Amygdala (tissue), 56 donors: Measurements from ENCODE around the gene PLXDC1.

ENCODE experiments used
- DNase-seq, 56 donors: peaks; one replicate each; lab custom pipeline; 2025; lab: John Stamatoyannopoulos, UW

The PLXDC1 gene

DNA sequence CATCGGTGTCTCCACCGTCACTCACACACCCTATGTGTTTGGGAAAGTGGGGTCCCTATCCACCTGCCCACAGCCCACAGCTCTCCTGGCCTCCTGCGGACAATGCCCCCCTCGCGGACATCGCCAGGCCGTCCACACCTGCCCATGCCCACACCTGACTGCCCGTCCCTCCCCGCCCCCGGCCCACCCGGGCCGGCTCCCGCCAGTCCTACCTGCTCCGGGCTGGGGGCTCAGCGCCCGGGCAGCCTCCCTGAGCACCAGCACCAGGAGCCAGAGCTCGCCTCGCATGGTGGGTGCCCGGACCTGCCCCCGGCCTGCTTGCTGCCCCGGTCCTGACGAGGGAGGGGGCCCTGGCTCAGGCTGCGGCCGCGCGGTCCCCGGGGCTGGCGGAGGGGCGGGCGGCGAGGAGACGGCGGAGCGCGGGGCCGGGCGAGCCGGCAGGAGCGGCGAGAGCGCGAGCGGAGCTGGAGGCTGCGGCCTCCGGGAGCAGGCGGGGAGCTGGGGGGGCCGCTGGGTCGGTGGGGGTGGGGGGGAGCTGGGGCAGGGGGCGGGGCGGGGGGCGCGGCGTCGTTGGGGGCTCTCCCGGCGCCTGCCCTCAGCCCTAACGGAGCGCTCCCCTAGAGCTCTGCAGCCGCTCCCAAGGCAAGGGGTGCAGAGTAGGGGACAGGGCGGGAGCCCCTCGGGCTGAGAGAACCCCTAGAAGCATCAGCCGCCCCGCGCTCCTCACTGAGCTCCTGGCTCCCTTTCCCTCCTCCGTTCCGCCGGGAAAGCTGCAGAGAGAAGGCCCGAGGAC is at the start of gene PLXDC1:
TSS of gene PLXDC1 (minus strand) at position 488 of the 793 bp plus-strand sequence. CDS start at position 288, 200 bp downstream.
- peak in 1 of 56 donors; percentile 34 for DNase-seq

GRCh38 chr17:39200957-39201510 is 49.6 kb upstream of the PLXDC1 start:
- DNase-seq: no peak

GRCh38 chr17:39200070-39200879 is 48.8 kb upstream of the PLXDC1 start, which contains the start of gene RPL19:
RPL19 (plus strand) TSS chr17:39200283; CDS start chr17:39200345, 62 bp downstream.
- peak in 51 of 56 donors; percentile 29 to 90 (median 75) for DNase-seq

GRCh38 chr17:39199820-39200069 is 48.3 kb upstream of the PLXDC1 start:
- DNase-seq: peak in 52 of 56 donors; percentile 48 to 91 (median 80)

DNA sequence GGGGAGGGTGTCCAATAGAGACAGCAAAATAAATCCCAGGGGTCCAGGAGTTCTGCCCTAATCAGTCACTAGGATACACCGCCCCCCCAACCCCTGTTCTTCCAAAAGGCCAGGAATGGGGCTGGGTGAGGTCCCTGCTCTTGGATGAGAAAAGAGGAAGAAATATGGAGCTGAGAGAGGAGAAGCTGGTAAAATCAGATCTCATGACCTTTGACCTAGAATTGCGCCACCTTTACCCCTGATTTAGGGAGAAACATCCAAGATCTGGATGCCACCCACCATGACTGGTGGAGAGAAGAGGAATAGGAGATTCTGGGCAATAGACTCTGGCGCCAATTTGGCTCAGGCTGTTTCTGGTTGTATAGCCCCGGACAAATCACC is 46.7 kb upstream of the PLXDC1 start:
- DNase-seq: no peak

DNA sequence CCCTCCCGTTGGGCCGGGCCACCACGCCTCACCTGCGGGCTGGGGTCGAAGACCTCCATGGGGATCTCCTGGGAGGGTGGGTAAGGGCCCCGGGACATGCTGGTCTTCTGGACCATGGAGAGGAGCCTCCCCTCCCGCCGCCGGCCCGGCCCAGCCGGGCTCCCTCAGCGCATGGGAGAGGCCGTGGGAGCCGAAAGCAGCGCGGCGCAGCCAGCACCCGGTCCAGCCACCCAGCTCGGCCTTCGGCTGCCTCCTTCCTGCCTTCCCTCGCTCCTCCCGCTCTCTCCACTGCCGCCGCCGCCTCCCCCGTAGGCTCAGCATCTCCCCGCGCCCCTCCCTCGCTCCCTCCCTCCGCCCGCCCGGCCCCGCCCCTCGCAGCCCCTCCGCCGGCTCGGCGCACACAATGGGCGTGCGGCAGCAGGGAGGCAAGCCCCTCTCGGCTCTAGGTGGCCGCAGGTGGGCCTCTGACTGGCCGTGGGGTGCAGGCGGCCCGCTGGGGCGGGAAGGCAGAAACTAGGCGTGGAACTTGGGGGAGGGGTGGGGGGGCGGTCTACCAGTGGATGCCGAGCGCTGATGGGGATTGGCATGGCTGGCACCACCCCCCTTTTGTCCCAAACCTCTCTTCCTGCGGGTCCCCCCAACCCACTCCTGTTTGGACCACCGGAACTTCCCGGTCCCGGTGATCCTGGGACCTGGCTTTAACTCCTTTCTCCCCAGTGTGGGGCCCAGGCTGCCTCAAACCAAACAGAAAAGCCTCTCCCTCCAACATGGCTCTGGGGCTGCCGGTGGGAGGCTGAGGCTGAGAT is 46.1 kb upstream of the PLXDC1 start, which contains the start of gene CACNB1:
TSS of gene CACNB1 (minus strand) at position 290 of the 806 bp plus-strand sequence. CDS start at position 116, 174 bp downstream.
- peak in 50 of 56 donors; percentile 26 to 80 (median 61) for DNase-seq

DNA sequence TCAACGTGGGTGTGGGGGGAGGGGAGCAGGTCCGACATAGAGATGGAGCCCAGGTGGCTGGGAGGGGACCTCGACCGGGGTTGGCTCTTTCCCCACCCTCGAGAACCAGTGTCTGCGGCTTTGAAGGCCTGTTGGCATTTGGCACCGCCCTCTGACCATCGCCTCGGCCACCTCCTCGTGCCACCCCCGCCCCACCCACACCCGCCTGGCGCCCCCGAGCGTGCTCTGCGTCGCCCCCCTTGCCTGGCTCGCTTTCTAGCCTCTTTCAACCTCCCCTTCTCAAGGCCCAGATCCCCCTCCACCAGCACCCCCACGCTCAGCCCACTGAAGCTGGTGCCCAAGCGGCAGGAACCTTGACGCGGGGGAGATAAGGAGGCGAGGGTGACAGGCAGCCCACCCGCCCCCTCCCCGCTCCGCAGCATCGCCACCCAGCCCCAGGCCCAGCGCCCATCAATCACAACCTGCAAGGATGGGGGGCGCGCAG is 45.4 kb upstream of the PLXDC1 start:
- DNase-seq: peak in 3 of 56 donors; percentile 29 to 77 (median 41)

DNA sequence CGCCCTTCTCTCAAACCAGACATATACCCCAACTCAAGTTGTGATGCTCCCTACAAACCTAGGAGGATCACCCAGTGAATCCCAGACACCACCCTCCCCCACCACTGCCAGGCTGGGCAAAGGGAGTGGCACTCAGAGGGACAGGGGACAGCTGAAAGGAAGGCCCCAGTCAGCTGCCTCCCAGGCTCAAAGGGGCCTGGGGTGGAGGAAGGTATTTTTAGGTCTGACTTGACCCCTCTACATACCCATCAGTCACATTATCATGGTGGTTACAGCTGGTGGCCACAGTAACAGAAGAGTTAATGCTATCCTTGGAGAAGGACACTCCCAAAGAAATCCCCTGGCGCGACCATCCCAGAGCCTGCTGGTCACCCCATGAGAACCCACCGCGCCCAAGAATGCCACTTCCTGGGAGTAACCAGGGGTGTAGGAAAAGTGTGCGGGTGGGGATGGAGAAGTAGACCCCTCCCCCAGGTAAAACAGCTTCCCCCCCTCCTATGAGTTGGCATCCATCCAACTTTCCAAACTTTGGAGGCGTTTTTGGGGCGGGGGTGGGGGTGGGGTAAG is 44.9 kb upstream of the PLXDC1 start:
- DNase-seq: peak in 2 of 56 donors; percentile 44 to 77

GRCh38 chr17:39195568-39196160 is 44.2 kb upstream of the PLXDC1 start:
- peak in 4 of 56 donors; percentile 22 to 49 (median 40) for DNase-seq

DNA sequence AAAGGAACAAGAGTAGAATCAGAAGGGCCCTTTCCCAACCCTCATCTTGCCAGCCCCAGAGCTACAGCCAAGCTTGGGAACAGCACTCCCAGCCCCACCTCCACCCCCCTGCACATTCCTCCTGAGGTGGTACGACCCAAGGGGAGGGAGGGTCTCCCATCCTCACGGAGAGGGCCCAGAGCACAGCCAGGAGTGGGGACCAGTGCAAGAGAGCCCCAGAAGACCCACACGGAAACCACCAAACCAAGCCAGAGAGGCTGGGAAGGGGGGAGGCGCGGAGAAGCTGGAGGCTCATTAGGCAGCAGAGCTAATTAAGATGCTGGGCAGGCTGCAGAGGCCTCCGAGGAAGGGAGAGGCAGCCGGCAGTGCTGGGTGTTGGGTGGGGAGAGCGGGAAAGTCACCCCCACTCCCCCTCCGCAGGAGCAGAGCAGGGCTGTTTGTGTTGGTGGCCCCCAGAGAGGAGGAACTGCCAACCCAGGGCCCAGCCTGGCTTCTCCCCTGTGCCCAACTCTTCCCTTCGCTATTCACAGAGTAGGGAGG is 43.6 kb upstream of the PLXDC1 start:
- peak in 45 of 56 donors; percentile 23 to 80 (median 57) for DNase-seq

- DNase-seq: peak in 51 of 56 donors; percentile 27 to 87 (median 65)
These were observed 42.9 kb upstream of the PLXDC1 start for GRCh38 chr17:39194089-39194984.

DNA sequence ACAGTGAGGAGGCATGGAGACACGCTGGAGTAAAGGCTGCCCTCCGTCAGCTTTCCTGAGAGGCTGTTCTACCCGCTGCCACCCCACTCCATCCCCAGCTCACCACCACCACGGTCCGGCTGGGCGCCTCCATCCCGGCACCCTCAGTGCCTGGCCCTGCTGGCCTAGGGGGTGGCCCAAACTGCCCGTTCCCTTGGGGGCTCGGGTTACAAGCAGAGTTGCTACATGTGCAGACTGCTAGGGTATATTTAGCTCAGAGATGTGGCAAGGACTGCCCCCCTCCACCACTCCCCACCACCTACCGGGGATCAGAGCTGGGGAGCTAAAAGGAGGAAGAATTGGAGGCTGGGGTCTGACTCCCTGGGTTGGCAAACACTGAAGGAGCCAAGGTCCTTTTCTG is 41.9 kb upstream of the PLXDC1 start:
- no peak for DNase-seq

GRCh38 chr17:39192901-39193300 is 41.5 kb upstream of the PLXDC1 start:
- DNase-seq: no peak

- no peak for DNase-seq
These were observed 40.5 kb upstream of the PLXDC1 start for GRCh38 chr17:39191750-39192510.

DNA sequence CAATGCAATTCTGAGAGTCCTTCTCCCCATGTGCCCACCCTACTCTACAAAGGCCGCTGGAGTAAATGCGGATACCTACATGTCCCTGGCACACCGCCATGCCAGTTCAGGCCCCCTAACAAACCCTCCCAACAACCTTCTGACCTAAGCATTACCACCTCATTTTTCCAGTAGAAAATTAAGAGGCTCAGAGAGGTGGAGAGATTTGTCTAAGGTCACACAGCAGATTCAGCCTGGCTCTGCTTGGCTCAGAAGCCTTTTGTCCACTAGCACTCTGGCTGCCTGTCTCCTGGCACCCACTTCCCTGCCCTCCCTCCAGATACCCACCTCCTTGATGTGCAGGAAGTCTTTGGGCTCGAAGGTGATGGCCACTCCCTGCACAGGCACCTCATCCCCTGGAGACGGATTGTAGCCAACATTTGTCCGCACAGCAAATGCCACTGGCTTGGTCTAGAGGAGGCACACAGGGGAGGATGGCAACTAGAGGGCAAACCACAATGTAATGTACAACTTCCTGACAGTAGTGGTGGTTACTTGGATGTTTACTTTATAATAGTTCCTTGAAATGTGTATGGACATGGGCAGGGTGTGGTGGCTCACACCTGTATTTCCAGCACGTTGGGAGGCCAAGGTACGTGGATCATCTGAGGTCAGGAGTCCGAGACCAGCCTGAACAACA is 35.9 kb upstream of the PLXDC1 start:
- no peak for DNase-seq

GRCh38 chr17:39186481-39187002 is 35.1 kb upstream of the PLXDC1 start:
- peak in 2 of 56 donors; percentile 25 to 33 for DNase-seq
